K562 (cell line): ENCODE measurements around the gene ZNF556. TPM values are rescaled to one million over a fixed set of nuclear protein-coding genes. Genes with fewer than 3 reads are reported as not detected.

Source experiments
- ATAC-seq: fragments of 200-7000 bp; cut with Tn5 transposase; 3 replicates; pipeline ENCODE4 v1.9.1; 2020; ENCODE audit warnings: moderate library complexity
- BruUV-seq: library from RNA; stranded (reverse); fragments of 400-500 nt; replicated peaks from 2 replicates; lab custom pipeline; 2021; lab: Mats Ljungman, UMichigan
- CTCF ChIA-PET: fragments of 300-600 bp; formaldehyde crosslinking; extraction: SDS; loops from one replicate; lab custom pipeline; 2021; ENCODE audit warnings: low intra/inter-chr PET ratio; lab: Yijun Ruan, JAX
- POLR2A ChIA-PET: fragments of 300-600, 350-650 bp; sonication (Branson Sonifier 250); formaldehyde crosslinking; extraction: SDS; loops from one replicate; lab custom pipeline; 2021; ENCODE audit warnings: antibody characterized with exemption, inconsistent platforms; lab: Yijun Ruan, JAX
- DNase-seq, 4 experiments: peaks; one replicate each; pipeline versions ENCODE4 v3.0.0 to v3.0.0-alpha.2; 2011 to 2018; ENCODE audit warnings: low spot score in 3 of 4, mixed read lengths in 3 of 4; ENCODE audit errors: extremely low read depth in 1 of 4
- FAIRE-seq: peaks from 2 replicates; lab custom pipeline; 2011; peaks lifted over from hg19 to GRCh38; lab: Jason Lieb, UNC
- H2AFZ ChIP-seq: 2 replicates; pipeline ENCODE4 v1.6.0; 2011; ENCODE audit warnings: low read depth, low read length, control low read depth, inconsistent platforms
- H3K27ac ChIP-seq: fragments of 200-600 bp; 3 replicates; pipeline ENCODE4 v1.8.0; 2011; ENCODE audit warnings: low read depth, mild to moderate bottlenecking, control low read depth, inconsistent platforms, low read length, moderate library complexity, mixed read lengths; ENCODE audit errors: extremely low read depth
- H3K27me3 ChIP-seq, 2 experiments: fragments of 300-600 bp in 1 of 2; 2 replicates in 1 of 2; 3 replicates in 1 of 2; pipeline versions ENCODE4 v1.6.0 to v1.8.0; 2011; ENCODE audit warnings: inconsistent platforms in 2 of 2, low read length in 2 of 2, mild to moderate bottlenecking in 1 of 2, mixed read lengths in 1 of 2, moderate library complexity in 1 of 2; ENCODE audit not compliant: control insufficient read depth in 2 of 2, insufficient read depth in 2 of 2
- H3K36me3 ChIP-seq: fragments of 300-600 bp; 3 replicates; pipeline ENCODE4 v1.8.0; 2011; ENCODE audit warnings: mild to moderate bottlenecking, low read length, inconsistent platforms; ENCODE audit not compliant: control insufficient read depth, insufficient read depth
- H3K4me1 ChIP-seq, 2 experiments: fragments of 200-600 bp in 1 of 2; replicated peaks in 1 of 2; 2 replicates in 1 of 2; 3 replicates in 1 of 2; pipeline versions ENCODE4 v1.5.1 to v1.8.0; 2011; ENCODE audit warnings: inconsistent platforms in 2 of 2, low read length in 2 of 2, mild to moderate bottlenecking in 1 of 2, mixed read lengths in 1 of 2, moderate library complexity in 1 of 2; ENCODE audit not compliant: control insufficient read depth in 2 of 2, insufficient read depth in 2 of 2
- H3K4me2 ChIP-seq: 2 replicates; pipeline ENCODE4 v1.6.1; 2011; ENCODE audit warnings: low read length, control low read depth, inconsistent platforms, mixed read lengths; ENCODE audit not compliant: insufficient read depth
- H3K4me3 ChIP-seq: fragments of 200-600 bp; sonication (generic), shearing (Covaris generic); 2 replicates; pipeline ENCODE4 v1.5.1; 2016; ENCODE audit warnings: control low read depth, inconsistent platforms
- H3K79me2 ChIP-seq: fragments of 200-600 bp; 3 replicates; pipeline ENCODE4 v1.8.0; 2011; ENCODE audit warnings: low read length, inconsistent platforms; ENCODE audit not compliant: control insufficient read depth, insufficient read depth
- H3K9ac ChIP-seq, 2 experiments: 2 replicates each; pipeline versions ENCODE4 v1.6.0 to v1.6.1; 2011; ENCODE audit warnings: low read depth in 2 of 2, low read length in 2 of 2, control low read depth in 1 of 2, inconsistent platforms in 1 of 2, mild to moderate bottlenecking in 1 of 2, mixed read lengths in 1 of 2; ENCODE audit not compliant: insufficient read depth in 1 of 2
- H3K9me1 ChIP-seq: one replicate; pipeline ENCODE4 v1.6.0; 2011; ENCODE audit warnings: inconsistent platforms, mild to moderate bottlenecking, low read length, moderate library complexity; ENCODE audit not compliant: control insufficient read depth, insufficient read depth
- H3K9me3 ChIP-seq: replicated peaks from 2 replicates; pipeline ENCODE4 v1.5.1; 2011; ENCODE audit warnings: low read depth, low read length, inconsistent platforms; ENCODE audit not compliant: control insufficient read depth, insufficient read depth
- H4K20me1 ChIP-seq: replicated peaks from 2 replicates; pipeline ENCODE4 v1.6.1; 2011; ENCODE audit warnings: low read length, inconsistent platforms, mixed read lengths; ENCODE audit not compliant: control insufficient read depth, insufficient read depth
- ARID2 ChIP-seq: fragments of 450-650 bp; IDR thresholded peaks from 2 replicates; pipeline ENCODE4 v1.6.1; 2017; ENCODE audit warnings: antibody characterized with exemption, mild to moderate bottlenecking
- HDAC2 ChIP-seq: fragments of 450-650 bp; IDR thresholded peaks from 2 replicates; pipeline ENCODE4 v1.6.1; 2016; ENCODE audit warnings: mild to moderate bottlenecking
- ZNF699 ChIP-seq: fragments of 250-450 bp; sonication (Bioruptor Pico); IDR thresholded peaks from 2 replicates; pipeline ENCODE4 v1.8.0; 2021; ENCODE audit warnings: mild to moderate bottlenecking, moderate library complexity; ENCODE audit not compliant: insufficient replicate concordance
- WGBS: fragments of 100-300 bp; shearing (Covaris generic); methylation state at CpG from one replicate; pipeline ENCODE4 v1.1.6; 2016; ENCODE audit warnings: low coverage, mixed read lengths; ENCODE audit not compliant: insufficient coverage; ENCODE audit errors: missing lambda C conversion rate; 5-methylcytosine and 5-hydroxymethylcytosine counted together
- in situ Hi-C: fragments of 300-500 bp; cut with MboI; formaldehyde crosslinking; loops from 4 replicates; pipeline ENCODE4 v1.15.0; 2018; ENCODE audit warnings: inconsistent platforms, mixed read lengths
- intact Hi-C: fragments of 100-400 bp; cut with micrococcal nuclease; formaldehyde crosslinking; loops from 2 replicates; pipeline ENCODE4 v1.14.2; 2022
- polyA plus RNA-seq, 8 experiments: library from polyadenylated mRNA; depleted of rRNA in 4 of 8; stranded (reverse) in 5 of 8; unstranded in 3 of 8; fragments of >200 nt; fragmentation: Nextera tagmentation in 2 of 8; fragmentation: Illumina TruSeq in 1 of 8; extraction: Ambion mirVana in 2 of 8; extraction: Trizol in 1 of 8; gene quantifications; 2 replicates each; pipeline versions ENCODE4 v1.2.1 to v1.2.3, GENCODE V29; 2011 to 2014; ENCODE audit warnings: inconsistent platforms in 1 of 8, missing spikeins in 1 of 8
- total RNA-seq, 7 experiments: library from RNA; depleted of rRNA in 6 of 7; stranded (reverse); fragments of >200 nt in 6 of 7; fragmentation: Illumina TruSeq in 2 of 7; extraction: Trizol in 2 of 7; gene quantifications; 2 replicates each; pipeline versions ENCODE4 v1.2.1 to v1.2.3, GENCODE V29; 2011 to 2021; ENCODE audit warnings: low replicate concordance in 1 of 7
- TF ChIP-seq, protein P1 (sequence below): fragments of 250-450 bp; sonication (Bioruptor Pico); IDR thresholded peaks from 2 replicates; pipeline ENCODE4 v1.8.0; 2022; ENCODE audit warnings: inconsistent platforms
- TF ChIP-seq, protein P2 (sequence below): sonication (generic); formaldehyde crosslinking; IDR thresholded peaks from 2 replicates; pipeline ENCODE4 v1.9.0; 2022; ENCODE audit warnings: mild to moderate bottlenecking, missing genetic modification reagents
- TF ChIP-seq, protein P3 (sequence below): sonication (generic); formaldehyde crosslinking; IDR thresholded peaks from 2 replicates; pipeline ENCODE4 v1.8.0; 2022; ENCODE audit warnings: mild to moderate bottlenecking, missing genetic modification reagents
- TF ChIP-seq, protein P4 (sequence below): fragments of 200-800 bp; sonication (Bioruptor generic); IDR thresholded peaks from 2 replicates; pipeline ENCODE4 v1.6.1; 2016; ENCODE audit warnings: missing genetic modification characterization, missing compliant biosample characterization
- TF ChIP-seq, protein P5 (sequence below): fragments of 250-450 bp; sonication (Bioruptor Pico); IDR thresholded peaks from 2 replicates; pipeline ENCODE4 v1.5.0; 2021

ZNF556 gene
- total and polyA plus RNA-seq, 9 of the 15 experiments (the other 6 are each of a cell fraction or from before 2014, with no cell fraction given) = 0.01 to 0.36 (median 0.10) TPM; not detected in 1

DNA sequence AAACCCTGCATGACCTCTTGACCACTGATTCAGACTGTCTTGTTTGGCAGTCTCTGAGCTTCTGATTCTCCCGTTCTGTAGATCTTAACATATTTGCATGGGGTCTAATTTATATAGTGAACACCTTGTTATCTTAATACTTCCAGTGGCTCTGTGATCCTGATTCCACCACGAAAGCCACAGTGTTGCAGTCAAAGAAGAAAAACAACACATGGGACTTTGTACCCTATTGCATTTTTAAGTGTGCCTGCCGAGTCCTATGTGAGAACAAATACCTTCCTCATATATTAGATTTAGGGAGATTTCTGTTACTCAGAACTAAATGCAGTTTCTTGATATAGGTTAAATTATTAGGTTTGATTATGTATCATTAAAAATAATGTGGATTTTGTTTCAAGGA is 12.3 kb upstream of the ZNF556 start:
- no peak for DNase-seq
- TF ChIP-seq ZNF699 (CRISPR knock-in tag) = no peak
- TF ChIP-seq, protein P1, sequence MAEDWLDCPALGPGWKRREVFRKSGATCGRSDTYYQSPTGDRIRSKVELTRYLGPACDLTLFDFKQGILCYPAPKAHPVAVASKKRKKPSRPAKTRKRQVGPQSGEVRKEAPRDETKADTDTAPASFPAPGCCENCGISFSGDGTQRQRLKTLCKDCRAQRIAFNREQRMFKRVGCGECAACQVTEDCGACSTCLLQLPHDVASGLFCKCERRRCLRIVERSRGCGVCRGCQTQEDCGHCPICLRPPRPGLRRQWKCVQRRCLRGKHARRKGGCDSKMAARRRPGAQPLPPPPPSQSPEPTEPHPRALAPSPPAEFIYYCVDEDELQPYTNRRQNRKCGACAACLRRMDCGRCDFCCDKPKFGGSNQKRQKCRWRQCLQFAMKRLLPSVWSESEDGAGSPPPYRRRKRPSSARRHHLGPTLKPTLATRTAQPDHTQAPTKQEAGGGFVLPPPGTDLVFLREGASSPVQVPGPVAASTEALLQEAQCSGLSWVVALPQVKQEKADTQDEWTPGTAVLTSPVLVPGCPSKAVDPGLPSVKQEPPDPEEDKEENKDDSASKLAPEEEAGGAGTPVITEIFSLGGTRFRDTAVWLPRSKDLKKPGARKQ (CRISPR knock-in tag) = no peak
- TF ChIP-seq, protein P2, sequence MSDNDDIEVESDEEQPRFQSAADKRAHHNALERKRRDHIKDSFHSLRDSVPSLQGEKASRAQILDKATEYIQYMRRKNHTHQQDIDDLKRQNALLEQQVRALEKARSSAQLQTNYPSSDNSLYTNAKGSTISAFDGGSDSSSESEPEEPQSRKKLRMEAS (CRISPR knock-in tag) = no peak
- TF ChIP-seq, protein P3, sequence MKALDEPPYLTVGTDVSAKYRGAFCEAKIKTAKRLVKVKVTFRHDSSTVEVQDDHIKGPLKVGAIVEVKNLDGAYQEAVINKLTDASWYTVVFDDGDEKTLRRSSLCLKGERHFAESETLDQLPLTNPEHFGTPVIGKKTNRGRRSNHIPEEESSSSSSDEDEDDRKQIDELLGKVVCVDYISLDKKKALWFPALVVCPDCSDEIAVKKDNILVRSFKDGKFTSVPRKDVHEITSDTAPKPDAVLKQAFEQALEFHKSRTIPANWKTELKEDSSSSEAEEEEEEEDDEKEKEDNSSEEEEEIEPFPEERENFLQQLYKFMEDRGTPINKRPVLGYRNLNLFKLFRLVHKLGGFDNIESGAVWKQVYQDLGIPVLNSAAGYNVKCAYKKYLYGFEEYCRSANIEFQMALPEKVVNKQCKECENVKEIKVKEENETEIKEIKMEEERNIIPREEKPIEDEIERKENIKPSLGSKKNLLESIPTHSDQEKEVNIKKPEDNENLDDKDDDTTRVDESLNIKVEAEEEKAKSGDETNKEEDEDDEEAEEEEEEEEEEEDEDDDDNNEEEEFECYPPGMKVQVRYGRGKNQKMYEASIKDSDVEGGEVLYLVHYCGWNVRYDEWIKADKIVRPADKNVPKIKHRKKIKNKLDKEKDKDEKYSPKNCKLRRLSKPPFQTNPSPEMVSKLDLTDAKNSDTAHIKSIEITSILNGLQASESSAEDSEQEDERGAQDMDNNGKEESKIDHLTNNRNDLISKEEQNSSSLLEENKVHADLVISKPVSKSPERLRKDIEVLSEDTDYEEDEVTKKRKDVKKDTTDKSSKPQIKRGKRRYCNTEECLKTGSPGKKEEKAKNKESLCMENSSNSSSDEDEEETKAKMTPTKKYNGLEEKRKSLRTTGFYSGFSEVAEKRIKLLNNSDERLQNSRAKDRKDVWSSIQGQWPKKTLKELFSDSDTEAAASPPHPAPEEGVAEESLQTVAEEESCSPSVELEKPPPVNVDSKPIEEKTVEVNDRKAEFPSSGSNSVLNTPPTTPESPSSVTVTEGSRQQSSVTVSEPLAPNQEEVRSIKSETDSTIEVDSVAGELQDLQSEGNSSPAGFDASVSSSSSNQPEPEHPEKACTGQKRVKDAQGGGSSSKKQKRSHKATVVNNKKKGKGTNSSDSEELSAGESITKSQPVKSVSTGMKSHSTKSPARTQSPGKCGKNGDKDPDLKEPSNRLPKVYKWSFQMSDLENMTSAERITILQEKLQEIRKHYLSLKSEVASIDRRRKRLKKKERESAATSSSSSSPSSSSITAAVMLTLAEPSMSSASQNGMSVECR = no peak
- TF ChIP-seq, protein P4, sequence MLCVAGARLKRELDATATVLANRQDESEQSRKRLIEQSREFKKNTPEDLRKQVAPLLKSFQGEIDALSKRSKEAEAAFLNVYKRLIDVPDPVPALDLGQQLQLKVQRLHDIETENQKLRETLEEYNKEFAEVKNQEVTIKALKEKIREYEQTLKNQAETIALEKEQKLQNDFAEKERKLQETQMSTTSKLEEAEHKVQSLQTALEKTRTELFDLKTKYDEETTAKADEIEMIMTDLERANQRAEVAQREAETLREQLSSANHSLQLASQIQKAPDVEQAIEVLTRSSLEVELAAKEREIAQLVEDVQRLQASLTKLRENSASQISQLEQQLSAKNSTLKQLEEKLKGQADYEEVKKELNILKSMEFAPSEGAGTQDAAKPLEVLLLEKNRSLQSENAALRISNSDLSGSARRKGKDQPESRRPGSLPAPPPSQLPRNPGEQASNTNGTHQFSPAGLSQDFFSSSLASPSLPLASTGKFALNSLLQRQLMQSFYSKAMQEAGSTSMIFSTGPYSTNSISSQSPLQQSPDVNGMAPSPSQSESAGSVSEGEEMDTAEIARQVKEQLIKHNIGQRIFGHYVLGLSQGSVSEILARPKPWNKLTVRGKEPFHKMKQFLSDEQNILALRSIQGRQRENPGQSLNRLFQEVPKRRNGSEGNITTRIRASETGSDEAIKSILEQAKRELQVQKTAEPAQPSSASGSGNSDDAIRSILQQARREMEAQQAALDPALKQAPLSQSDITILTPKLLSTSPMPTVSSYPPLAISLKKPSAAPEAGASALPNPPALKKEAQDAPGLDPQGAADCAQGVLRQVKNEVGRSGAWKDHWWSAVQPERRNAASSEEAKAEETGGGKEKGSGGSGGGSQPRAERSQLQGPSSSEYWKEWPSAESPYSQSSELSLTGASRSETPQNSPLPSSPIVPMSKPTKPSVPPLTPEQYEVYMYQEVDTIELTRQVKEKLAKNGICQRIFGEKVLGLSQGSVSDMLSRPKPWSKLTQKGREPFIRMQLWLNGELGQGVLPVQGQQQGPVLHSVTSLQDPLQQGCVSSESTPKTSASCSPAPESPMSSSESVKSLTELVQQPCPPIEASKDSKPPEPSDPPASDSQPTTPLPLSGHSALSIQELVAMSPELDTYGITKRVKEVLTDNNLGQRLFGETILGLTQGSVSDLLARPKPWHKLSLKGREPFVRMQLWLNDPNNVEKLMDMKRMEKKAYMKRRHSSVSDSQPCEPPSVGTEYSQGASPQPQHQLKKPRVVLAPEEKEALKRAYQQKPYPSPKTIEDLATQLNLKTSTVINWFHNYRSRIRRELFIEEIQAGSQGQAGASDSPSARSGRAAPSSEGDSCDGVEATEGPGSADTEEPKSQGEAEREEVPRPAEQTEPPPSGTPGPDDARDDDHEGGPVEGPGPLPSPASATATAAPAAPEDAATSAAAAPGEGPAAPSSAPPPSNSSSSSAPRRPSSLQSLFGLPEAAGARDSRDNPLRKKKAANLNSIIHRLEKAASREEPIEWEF (CRISPR knock-in tag) = no peak
- no peak for TF ChIP-seq ARID2
- no peak for TF ChIP-seq HDAC2
- TF ChIP-seq, protein P5, sequence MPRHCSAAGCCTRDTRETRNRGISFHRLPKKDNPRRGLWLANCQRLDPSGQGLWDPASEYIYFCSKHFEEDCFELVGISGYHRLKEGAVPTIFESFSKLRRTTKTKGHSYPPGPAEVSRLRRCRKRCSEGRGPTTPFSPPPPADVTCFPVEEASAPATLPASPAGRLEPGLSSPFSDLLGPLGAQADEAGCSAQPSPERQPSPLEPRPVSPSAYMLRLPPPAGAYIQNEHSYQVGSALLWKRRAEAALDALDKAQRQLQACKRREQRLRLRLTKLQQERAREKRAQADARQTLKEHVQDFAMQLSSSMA (CRISPR knock-in tag) = no peak
- Histone ChIP-seq H3K9me1 (no peaks in the 10 kb centered on the region), H3K4me3 (no peak overlapping the region), H3K79me2 (no peaks in the 10 kb centered on the region), H3K27ac (no peak overlapping the region), H3K9ac (no peak overlapping the region), H3K4me1 (peaks cover 0 to 5% of the 10 kb centered on the region in 2 experiments; a peak in 2 of 5 replicates), H3K27me3 (no peaks in the 10 kb centered on the region), H2AFZ (no peak overlapping the region), H3K9me3 (peaks cover 32% of the 10 kb centered on the region), H3K36me3 (peaks cover 36% of the 10 kb centered on the region), H3K4me2 (no peak overlapping the region), H4K20me1 (no peaks in the 10 kb centered on the region)
- CTCF ChIA-PET = no interaction called here
- POLR2A ChIA-PET = no interaction called here
- BruUV-seq = no TSS peak
- ATAC-seq = no peak
- WGBS = 47% methylated on average over 3 of the region's 3 CpGs
- intact Hi-C loops = no loop called here
- FAIRE-seq = no peak
- in situ Hi-C loops = no loop called here
